K562 (cell line): ENCODE results near the gene BMP6. TPM values are rescaled to one million over a fixed set of nuclear protein-coding genes. Genes with fewer than 3 reads are reported as not detected.

Experiments used
- CHD4 ChIP-seq: fragments of 200-600 bp; sonication (generic); IDR thresholded peaks from 3 replicates; pipeline ENCODE4 v1.6.1; 2012; ENCODE audit warnings: low read depth, mild to moderate bottlenecking, mixed read lengths, low read length, inconsistent platforms; ENCODE audit not compliant: insufficient read depth, insufficient replicate concordance, poor library complexity, severe bottlenecking
- HNRNPL ChIP-seq: fragments of 200-400 bp; formaldehyde crosslinking; IDR thresholded peaks from 2 replicates; pipeline ENCODE4 v1.6.1; 2017; ENCODE audit warnings: low read depth, mild to moderate bottlenecking, low read length
- KLF10 ChIP-seq: fragments of 250-450 bp; sonication (Bioruptor Pico); IDR thresholded peaks from 2 replicates; pipeline ENCODE4 v1.6.1; 2021; ENCODE audit warnings: matching md5 sums
- MTF1 ChIP-seq: fragments of 250-450 bp; sonication (Bioruptor Pico); IDR thresholded peaks from 2 replicates; pipeline ENCODE4 v1.9.0; 2021; ENCODE audit warnings: moderate library complexity, mild to moderate bottlenecking, inconsistent platforms, borderline replicate concordance
- POLR2A ChIP-seq: fragments of 450-650 bp; conservative IDR thresholded peaks from 2 replicates; pipeline ENCODE4 v1.6.1; 2016
- TBP ChIP-seq: optimal IDR thresholded peaks from 2 replicates; pipeline ENCODE3; 2011; ENCODE audit warnings: low read depth, low read length, improper control_type of control experiment
- THRAP3 ChIP-seq: fragments of 450-650 bp; IDR thresholded peaks from 2 replicates; pipeline ENCODE4 v1.6.1; 2016; ENCODE audit warnings: mild to moderate bottlenecking, inconsistent platforms, borderline replicate concordance
- ZNF75A ChIP-seq: fragments of 450-650 bp; formaldehyde crosslinking; IDR thresholded peaks from 2 replicates; pipeline ENCODE4 v1.4.0; 2020; ENCODE audit warnings: mild to moderate bottlenecking
- polyA plus RNA-seq, 8 experiments: library from polyadenylated mRNA; depleted of rRNA in 4 of 8; stranded (reverse) in 5 of 8; unstranded in 3 of 8; fragments of >200 nt; fragmentation: Nextera tagmentation in 2 of 8; fragmentation: Illumina TruSeq in 1 of 8; extraction: Ambion mirVana in 2 of 8; extraction: Trizol in 1 of 8; gene quantifications; 2 replicates each; pipeline versions ENCODE4 v1.2.1 to v1.2.3, GENCODE V29; 2011 to 2014; ENCODE audit warnings: inconsistent platforms in 1 of 8, missing spikeins in 1 of 8
- total RNA-seq, 7 experiments: library from RNA; depleted of rRNA in 6 of 7; stranded (reverse); fragments of >200 nt in 6 of 7; fragmentation: Illumina TruSeq in 2 of 7; extraction: Trizol in 2 of 7; gene quantifications; 2 replicates each; pipeline versions ENCODE4 v1.2.1 to v1.2.3, GENCODE V29; 2011 to 2021; ENCODE audit warnings: low replicate concordance in 1 of 7
- TF ChIP-seq, protein P1 (sequence below): fragments of 250-450 bp; sonication (Bioruptor Pico); IDR thresholded peaks from 2 replicates; pipeline ENCODE4 v1.4.0; 2020; ENCODE audit warnings: mild to moderate bottlenecking, moderate library complexity, borderline replicate concordance
- TF ChIP-seq, protein P2 (sequence below): fragments of 250-450 bp; sonication (Bioruptor Pico); IDR thresholded peaks from 2 replicates; pipeline ENCODE4 v1.8.0; 2022; ENCODE audit warnings: inconsistent platforms, mild to moderate bottlenecking, moderate library complexity, borderline replicate concordance
- TF ChIP-seq, protein P3 (sequence below): fragments of 200-800 bp; sonication (Bioruptor generic); IDR thresholded peaks from 2 replicates; pipeline ENCODE4 v1.6.1; 2017; ENCODE audit warnings: missing genetic modification characterization, missing compliant biosample characterization
- TF ChIP-seq, protein P4 (sequence below): sonication (generic); formaldehyde crosslinking; IDR thresholded peaks from 2 replicates; pipeline ENCODE4 v1.8.0; 2022; ENCODE audit warnings: mild to moderate bottlenecking, missing genetic modification reagents
- TF ChIP-seq, protein P5 (sequence below): fragments of 450-650 bp; IDR thresholded peaks from one replicate; pipeline ENCODE4 v1.6.1; 2018; ENCODE audit warnings: mild to moderate bottlenecking, moderate library complexity; ENCODE audit not compliant: partially characterized antibody
- TF ChIP-seq, protein P6 (sequence below), 2 experiments: fragments of 450-650 bp; conservative IDR thresholded peaks; 2 replicates each; pipeline ENCODE4 v1.6.1; 2017; ENCODE audit warnings: mild to moderate bottlenecking in 2 of 2, moderate library complexity in 2 of 2
- TF ChIP-seq, protein P7 (sequence below): fragments of 450-650 bp; IDR thresholded peaks from 2 replicates; pipeline ENCODE4 v1.6.1; 2016; ENCODE audit warnings: low read depth, mild to moderate bottlenecking, moderate library complexity

The BMP6 gene
- total and polyA plus RNA-seq, 9 of the 15 experiments (the other 6 are each of a cell fraction or from before 2014, with no cell fraction given) = 0.01 to 0.13 (median 0.06) TPM; not detected in 3

DNA sequence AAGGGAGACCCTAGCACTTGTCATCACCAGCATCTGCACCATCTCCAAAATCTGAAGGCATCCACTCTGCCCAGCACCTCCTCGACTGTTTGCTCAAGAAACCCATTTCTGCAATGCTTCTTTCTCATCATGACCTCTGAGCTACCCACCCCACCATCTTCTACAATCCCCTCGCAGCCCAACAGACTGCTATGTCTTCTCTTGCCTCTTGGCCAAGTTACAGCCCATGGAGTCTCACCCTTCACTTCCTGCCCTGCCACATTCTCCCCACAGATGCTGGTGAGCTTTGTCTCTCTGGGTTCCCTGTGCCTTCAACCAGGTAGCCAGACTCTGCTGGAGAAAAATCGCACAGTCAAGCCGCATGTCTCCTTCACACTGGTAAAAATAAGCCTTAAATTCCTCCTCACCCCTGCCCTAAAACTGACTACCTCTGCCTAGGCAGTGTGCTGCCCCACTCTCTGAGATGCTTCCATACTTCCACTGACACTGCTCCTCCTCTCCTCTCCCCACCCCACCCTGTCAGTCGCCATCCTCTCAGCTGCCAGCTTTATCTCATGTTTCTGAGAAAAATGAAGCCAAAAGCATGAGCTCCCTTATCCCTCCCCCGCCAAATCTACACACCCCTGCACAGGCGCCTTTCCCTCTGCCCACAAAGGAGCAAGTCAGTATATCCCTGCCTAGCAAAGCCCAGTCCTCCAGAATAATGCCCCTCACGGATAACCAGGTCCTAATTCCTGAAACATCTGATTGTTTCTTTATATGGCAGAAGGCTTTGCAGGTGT is 187.0 kb downstream of the BMP6 start (continued):
- TF ChIP-seq, protein P1, sequence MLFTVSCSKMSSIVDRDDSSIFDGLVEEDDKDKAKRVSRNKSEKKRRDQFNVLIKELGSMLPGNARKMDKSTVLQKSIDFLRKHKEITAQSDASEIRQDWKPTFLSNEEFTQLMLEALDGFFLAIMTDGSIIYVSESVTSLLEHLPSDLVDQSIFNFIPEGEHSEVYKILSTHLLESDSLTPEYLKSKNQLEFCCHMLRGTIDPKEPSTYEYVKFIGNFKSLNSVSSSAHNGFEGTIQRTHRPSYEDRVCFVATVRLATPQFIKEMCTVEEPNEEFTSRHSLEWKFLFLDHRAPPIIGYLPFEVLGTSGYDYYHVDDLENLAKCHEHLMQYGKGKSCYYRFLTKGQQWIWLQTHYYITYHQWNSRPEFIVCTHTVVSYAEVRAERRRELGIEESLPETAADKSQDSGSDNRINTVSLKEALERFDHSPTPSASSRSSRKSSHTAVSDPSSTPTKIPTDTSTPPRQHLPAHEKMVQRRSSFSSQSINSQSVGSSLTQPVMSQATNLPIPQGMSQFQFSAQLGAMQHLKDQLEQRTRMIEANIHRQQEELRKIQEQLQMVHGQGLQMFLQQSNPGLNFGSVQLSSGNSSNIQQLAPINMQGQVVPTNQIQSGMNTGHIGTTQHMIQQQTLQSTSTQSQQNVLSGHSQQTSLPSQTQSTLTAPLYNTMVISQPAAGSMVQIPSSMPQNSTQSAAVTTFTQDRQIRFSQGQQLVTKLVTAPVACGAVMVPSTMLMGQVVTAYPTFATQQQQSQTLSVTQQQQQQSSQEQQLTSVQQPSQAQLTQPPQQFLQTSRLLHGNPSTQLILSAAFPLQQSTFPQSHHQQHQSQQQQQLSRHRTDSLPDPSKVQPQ (CRISPR knock-in tag) = no peak
- TF ChIP-seq THRAP3 = no peak
- no peak for TF ChIP-seq POLR2A
- TF ChIP-seq, protein P2, sequence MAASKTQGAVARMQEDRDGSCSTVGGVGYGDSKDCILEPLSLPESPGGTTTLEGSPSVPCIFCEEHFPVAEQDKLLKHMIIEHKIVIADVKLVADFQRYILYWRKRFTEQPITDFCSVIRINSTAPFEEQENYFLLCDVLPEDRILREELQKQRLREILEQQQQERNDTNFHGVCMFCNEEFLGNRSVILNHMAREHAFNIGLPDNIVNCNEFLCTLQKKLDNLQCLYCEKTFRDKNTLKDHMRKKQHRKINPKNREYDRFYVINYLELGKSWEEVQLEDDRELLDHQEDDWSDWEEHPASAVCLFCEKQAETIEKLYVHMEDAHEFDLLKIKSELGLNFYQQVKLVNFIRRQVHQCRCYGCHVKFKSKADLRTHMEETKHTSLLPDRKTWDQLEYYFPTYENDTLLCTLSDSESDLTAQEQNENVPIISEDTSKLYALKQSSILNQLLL (CRISPR knock-in tag) = no peak
- no peak for TF ChIP-seq HNRNPL
- TF ChIP-seq, protein P3, sequence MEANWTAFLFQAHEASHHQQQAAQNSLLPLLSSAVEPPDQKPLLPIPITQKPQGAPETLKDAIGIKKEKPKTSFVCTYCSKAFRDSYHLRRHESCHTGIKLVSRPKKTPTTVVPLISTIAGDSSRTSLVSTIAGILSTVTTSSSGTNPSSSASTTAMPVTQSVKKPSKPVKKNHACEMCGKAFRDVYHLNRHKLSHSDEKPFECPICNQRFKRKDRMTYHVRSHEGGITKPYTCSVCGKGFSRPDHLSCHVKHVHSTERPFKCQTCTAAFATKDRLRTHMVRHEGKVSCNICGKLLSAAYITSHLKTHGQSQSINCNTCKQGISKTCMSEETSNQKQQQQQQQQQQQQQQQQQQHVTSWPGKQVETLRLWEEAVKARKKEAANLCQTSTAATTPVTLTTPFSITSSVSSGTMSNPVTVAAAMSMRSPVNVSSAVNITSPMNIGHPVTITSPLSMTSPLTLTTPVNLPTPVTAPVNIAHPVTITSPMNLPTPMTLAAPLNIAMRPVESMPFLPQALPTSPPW (CRISPR knock-in tag) = peak; percentile 67
- TF ChIP-seq, protein P4, sequence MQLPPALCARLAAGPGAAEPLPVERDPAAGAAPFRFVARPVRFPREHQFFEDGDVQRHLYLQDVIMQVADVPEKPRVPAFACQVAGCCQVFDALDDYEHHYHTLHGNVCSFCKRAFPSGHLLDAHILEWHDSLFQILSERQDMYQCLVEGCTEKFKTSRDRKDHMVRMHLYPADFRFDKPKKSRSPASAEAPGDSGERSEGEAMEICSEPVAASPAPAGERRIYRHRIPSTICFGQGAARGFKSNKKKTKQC (CRISPR knock-in tag) = no peak
- no peak for TF ChIP-seq ZNF75A (CRISPR knock-in tag)
- TF ChIP-seq MTF1 (CRISPR knock-in tag) = no peak
- TF ChIP-seq, protein P5, sequence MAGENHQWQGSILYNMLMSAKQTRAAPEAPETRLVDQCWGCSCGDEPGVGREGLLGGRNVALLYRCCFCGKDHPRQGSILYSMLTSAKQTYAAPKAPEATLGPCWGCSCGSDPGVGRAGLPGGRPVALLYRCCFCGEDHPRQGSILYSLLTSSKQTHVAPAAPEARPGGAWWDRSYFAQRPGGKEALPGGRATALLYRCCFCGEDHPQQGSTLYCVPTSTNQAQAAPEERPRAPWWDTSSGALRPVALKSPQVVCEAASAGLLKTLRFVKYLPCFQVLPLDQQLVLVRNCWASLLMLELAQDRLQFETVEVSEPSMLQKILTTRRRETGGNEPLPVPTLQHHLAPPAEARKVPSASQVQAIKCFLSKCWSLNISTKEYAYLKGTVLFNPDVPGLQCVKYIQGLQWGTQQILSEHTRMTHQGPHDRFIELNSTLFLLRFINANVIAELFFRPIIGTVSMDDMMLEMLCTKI = no peak
- TF ChIP-seq, protein P6, sequence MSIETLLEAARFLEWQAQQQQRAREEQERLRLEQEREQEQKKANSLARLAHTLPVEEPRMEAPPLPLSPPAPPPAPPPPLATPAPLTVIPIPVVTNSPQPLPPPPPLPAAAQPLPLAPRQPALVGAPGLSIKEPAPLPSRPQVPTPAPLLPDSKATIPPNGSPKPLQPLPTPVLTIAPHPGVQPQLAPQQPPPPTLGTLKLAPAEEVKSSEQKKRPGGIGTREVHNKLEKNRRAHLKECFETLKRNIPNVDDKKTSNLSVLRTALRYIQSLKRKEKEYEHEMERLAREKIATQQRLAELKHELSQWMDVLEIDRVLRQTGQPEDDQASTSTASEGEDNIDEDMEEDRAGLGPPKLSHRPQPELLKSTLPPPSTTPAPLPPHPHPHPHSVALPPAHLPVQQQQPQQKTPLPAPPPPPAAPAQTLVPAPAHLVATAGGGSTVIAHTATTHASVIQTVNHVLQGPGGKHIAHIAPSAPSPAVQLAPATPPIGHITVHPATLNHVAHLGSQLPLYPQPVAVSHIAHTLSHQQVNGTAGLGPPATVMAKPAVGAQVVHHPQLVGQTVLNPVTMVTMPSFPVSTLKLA (conservative IDR thresholded peaks at IDR 0.05) = peak in 1 of 2 experiments; percentile 34; a peak in 1 of 4 replicates
- no peak for TF ChIP-seq CHD4
- TF ChIP-seq TBP = no peak
- TF ChIP-seq KLF10 (CRISPR knock-in tag) = no peak
- TF ChIP-seq, protein P7, sequence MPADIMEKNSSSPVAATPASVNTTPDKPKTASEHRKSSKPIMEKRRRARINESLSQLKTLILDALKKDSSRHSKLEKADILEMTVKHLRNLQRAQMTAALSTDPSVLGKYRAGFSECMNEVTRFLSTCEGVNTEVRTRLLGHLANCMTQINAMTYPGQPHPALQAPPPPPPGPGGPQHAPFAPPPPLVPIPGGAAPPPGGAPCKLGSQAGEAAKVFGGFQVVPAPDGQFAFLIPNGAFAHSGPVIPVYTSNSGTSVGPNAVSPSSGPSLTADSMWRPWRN = peak; percentile 69; the same call in 1 of the 2 replicates
